ENCODE results near the gene PHACTR3.
"Not testable (repeated sequence)": the region's sequence is repeated elsewhere in the genome, so short reads cannot be mapped to it uniquely, and the experiment has no call there.

Gene PHACTR3

DNA sequence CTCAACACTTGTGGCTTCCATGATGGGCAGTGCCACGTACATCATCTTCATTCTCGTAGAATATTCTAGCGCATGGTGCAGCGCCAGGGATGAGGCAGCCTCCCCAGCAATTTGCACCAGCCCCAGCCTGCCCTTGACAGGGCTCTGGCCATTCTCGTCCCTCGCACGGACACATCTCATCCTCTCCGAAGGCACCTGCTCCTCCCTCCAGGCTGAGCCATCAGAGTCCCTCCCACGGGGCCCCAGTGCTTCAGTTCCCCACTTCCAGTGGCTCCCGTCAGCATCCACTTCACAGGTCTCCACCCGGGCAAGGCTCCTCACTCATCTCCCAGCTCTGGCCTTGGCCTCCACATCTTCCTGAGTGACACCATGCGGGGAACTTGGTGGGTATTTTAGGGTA lies 13.3 kb upstream of the PHACTR3 start:
- DNase-seq, result no peak

DNA sequence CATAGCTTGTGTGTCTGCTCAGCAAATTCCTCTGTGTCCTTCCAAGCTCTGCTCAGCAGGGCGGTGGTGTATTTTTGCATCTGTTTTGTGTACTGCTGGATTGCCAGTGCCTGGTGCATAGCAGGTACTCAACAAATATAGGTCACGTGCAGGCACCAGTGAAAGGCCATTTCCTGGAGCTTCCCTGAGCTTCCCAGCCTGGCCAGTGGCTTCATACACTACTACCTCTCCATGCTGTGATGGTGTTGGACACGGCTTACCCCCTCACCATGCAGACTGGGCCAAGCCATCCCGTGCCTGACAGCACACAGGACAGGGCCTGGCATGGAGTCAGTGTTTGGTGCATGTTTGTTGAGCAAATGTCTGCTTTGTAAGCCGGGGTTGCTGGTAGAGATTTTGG lies 7.7 kb upstream of the PHACTR3 start:
- no peak for DNase-seq

DNA sequence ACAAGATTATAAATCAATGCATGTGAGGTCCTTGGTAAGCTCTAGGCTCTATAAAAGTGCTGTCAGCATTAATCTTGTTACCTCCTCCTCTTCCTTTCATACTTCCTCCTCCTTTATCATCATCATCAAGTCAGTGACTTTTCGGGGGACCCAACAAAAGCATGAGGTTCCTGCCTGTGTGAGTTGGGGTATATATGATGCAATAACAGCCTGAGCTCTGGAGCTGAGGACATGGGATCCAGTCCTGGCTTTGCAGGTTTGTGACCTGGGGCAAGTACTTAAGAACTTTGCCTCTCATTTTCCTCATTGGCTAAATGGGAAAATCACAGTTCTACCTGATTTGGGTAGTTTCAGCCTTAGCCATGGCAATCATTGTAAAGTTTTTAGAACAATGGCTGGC lies 7.1 kb upstream of the PHACTR3 start:
- DNase-seq, result no peak

DNA sequence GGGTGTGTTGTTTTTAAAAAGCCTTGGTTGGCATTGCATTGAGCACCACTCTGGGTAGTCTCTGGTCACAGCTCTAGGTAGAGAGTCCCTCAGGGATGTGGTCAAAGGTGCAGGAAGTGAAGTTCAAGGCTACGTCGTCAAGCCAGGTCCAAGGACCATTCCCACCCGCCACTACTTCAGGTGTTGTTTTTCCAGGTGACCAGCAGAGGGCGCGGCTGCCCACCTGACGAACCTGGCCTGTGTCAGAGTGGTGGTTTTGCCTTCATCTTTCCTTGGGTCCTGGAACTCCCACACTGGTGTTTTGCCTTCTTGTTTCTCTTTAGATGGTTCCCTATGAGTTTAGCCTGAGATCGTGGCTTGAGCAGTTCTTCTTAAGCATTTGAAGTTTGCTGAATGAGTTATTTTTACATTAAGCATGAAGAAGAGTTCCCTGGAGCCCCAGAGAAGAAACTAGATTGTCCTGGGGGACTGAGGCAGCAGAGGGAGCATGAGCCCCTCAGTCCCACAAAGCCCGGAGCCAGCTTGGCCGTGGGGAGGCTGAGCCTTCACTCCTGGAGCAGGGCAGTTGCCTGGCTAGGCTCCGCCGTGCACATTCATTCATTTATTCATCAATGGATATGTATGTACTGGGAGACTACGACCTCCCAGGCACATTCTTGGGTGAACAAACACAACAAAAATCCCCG lies 5.6 kb upstream of the PHACTR3 start:
- DNase-seq, result peak; percentile 51

DNA sequence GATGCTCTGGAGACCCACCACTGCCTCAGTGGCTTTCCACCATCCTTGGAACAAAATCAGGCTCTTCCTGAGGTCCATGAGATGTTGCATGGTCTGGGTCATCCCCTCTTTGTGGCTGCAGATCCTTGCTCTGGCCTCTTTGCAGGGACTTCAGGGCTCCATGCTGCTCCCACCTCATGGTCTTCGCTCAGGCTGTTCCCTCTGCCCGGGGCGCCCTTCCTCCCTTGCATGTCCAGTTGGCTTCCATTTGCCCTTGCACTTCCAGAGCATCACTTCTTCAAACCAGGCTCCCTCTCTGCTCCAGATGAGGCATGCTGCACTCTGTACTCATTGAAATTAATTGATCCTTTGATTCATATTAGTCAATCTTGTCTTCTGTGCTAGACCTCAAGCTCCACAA lies 4.4 kb upstream of the PHACTR3 start:
- no peak for DNase-seq

DNA sequence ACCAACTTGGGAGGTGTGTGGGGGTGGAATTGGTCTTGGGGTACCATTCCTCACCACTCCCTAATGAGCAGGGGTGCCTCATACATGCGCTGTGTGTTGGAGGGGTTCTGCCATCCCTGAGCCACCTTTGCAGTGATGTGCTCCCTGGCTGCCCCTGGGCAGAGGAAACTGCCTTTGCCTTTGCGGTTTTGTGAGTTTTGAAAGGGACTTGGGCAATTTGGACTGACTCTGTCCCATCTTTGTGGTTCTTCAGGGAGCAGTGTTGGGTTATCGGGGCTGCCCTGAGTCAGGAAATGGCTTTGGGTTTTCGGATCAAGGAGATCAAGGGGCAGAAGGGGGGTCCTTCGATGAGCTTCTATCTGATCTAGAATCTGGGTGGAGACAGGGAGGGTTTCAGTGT lies 3.9 kb upstream of the PHACTR3 start:
- no peak for DNase-seq

DNA sequence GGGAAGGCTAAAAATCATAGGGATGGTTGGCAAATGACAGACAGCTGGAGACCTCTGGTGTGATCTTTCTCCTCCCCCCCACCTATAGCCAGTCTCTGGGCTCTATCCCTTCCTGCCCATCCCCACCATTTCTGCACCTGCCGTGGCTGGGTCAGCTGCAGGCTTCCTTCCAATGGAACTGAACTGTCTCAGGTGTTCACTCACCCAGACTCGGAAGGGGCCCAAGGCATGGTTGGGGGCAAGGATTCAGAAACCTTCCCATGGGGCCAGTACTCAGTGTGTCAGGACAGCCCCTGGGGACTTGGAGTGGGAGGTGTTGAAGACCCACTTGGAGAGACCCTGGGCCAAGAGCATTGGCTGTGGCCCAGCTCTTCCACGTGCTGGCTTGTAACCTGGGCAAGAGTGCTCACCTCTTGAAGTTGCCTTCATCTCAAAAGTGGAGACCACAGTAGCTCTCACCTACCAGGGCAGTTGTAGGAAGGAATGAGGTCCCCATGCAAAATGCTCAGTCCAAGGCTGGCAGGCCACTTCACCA lies 1.7 kb upstream of the PHACTR3 start:
- DNase-seq, result no peak

DNA sequence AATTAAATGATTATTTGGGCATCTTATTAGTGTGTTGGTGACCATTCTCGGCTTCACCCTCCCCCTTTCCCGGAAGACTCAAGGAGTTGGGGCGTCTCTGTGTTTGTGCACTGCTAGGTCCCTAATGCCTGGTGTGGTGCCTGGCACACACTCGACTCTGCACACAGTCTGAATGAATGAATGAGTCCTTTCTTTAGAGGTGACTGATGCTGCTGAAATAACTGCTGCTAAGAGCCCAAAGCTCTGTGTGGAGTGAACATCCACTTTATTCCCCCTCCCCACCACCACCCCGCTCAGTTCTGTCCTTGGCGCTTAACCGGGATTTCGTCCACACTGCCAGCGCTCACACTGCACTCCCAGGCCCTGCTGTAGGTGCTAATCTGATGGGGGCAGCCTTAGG lies 1.2 kb upstream of the PHACTR3 start:
- no peak for DNase-seq

DNA sequence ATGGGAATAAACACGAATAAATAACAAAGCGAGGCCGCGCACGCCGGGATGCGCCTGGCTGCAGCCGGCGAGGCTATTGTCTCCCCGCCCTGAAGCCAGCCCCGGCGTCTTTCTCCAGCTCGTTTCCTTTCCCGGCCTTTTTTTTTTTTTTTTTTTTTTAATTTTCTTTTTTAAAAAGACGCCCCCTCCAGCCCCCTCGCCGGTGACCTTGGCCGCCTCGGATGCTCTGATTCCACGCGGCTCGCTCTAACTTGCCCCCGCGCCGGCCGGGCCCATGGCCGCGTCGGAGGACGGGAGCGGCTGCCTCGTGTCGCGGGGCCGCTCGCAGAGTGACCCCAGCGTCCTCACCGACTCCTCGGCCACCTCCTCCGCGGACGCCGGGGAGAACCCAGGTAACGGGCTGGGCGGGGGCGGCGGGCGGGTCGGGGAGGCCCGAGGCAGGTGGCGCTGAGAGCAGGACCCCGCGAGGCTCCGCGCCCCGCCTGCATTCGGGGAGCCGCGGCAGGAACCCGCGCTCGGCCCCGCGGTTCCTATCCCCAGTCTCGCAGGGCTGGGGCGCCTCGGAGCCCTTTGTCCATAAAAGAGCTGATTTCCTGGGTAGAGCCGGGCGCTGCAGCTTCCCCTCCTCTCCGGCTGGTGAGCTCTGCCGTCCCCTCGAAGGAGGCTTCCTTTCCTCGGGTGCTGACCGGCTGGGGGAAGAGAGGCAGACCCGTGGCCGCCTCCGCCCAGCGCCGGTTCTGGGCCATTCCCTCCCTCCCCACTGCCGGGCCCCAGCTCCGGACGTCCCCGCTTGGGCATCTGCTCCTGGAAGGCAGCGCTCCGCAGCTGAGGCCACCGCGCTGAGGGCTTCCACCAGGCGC lies 631 bp downstream of the PHACTR3 start:
- DNase-seq, result peak; percentile 8

DNA sequence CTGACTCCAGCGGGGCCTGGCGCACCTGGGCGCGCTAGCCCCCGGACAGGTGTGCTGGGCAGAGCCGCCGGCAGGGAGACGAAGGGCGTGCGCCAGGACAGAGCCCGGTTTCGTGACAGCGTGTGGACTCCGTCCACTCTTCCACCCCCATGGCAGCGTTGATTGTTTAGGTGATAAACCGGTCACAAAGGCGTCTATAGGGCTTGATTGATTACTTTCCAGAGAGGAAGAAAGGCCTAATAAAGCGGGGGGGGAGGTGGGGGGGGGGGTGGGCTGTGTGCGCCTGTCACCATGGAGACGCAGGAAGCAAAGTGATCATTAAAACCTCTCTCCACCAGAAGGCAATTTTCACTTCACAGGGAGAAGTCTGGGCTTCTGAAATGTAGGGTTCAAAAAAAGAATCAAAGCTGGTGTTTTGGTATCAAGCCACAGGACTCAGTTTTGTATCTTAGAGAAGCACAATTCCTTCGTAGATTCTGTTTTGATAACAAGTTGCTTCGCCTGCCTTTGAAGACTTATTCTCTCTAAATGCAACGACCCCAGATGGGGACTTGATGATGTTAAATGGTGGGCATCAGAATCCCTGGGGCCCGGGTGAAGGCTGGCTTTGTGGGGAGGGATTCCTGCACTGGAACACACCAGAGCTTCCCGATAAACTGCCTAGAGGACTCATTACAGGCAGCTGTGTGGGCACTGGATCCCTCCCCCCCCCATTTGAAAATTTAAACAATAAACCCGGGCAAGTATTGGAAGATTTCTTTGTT lies 1.4 kb downstream of the PHACTR3 start:
- no peak for DNase-seq

DNA sequence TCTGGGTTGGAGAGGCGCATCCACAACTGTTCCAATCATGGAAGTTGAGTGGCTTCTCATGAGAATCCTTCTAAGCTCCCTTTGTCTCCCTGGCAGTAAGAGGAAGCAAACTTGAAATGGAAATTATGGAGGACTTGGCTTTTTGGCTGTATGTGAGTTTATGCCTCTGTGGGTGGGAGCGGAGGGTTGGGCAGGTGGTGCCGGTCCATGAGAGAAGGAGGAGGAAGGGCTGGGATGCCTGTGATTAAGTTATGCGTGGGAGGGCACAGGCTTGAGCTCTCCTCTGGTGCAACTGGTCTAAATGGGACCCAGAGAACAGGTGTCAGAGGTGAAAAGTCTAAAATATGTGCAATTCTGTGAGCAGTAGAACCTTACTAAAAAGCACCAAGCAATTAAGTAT lies 2.2 kb downstream of the PHACTR3 start:
- DNase-seq, result no peak

DNA sequence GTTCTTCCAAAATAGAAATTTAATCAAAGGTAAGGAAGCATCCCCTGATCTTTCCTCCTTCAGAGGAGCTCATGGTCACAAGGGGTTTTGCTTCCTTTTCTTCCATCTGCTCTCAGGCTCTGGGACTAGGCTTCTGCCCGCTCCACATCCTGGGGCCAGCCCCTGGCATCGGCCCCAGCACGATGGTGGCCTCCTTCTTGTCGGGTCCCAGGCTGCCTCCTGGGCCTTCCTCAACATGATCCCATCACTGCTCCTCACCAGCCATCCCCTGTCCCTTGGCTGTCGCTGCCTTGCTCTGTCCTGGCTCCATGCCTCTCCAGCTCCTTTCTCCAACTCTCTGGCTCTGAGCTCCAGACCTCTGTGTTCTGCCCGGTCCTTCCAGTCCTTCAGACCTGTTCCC lies 4.1 kb downstream of the PHACTR3 start:
- DNase-seq, result no peak

DNA sequence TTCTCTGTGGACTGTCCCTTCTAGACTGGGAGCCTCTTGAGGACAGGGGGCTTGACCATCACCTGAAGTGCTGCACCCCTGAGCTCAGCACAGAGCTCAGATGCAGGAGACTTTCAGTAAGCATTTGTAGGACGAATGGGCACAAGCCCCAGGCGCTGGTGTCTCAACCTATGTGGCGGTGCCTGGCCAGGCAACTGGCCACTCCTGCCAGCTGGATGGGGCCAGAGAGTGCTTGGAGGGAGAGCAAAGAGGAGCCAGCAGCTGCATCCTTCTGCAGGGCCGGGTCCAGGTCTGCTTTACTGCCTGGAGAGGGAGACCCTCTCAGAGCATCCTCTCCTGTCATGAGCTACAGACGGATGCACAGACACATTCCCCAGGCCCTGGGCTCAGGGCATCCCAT lies 4.5 kb downstream of the PHACTR3 start:
- no peak for DNase-seq

DNA sequence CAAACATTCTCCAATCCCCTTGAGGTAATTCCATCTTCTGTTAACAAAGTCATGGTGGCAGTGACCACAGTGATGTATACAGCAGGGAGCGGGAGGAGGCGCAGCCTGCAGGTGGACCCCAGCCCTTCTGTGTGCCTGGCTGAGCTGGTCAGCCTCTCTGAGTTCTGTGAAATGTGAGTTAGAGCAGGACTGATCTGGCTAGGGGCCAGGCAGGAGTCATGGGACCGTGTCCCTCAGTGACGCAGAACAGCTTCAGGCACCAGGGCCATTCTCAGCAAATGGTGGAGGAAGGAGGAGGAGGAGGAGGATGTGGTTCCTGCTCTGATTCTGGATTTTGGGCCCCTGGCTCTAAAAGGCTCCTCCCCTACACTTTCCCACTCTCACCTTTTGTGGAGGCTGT lies 6.9 kb downstream of the PHACTR3 start:
- DNase-seq, result no peak

DNA sequence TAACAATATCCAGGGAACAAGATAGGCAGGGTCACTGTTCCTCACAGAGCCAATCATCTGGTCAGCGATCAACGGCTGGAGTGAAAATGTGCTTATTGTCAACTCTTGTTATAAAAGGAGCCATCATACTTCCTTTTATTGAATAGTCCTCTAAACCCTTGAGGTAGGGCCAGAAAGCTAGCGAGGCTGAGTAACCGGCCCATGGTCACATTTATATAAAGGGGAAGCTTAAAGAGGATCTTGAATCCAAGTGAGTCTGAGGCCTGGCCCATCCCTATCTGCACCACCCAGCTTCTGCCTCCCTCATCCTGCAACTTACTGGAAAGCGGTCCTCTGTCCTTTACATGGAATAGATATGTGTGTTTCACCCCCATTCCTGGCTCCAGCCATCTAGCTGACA lies 9.5 kb downstream of the PHACTR3 start:
- no peak for DNase-seq

DNA sequence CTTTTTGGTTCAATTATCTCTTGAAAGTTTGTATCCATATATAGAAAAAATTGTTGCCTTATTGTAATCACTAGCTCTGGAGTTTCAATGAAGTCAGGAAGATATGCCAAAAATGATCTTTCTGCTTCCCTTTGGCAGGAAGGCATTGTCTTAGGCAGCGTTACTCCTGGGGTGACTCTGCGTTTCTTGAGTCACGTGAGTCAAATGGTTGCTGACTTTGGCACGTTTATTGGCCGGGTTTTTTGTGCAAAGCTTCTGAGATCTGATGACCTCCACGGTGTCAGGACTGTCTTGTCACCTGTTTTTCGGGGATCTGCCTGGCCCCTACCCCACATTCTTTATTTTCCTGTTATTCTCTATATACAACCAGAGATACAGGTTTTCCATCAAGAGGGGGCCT lies 10.4 kb downstream of the PHACTR3 start:
- no peak for DNase-seq

DNA sequence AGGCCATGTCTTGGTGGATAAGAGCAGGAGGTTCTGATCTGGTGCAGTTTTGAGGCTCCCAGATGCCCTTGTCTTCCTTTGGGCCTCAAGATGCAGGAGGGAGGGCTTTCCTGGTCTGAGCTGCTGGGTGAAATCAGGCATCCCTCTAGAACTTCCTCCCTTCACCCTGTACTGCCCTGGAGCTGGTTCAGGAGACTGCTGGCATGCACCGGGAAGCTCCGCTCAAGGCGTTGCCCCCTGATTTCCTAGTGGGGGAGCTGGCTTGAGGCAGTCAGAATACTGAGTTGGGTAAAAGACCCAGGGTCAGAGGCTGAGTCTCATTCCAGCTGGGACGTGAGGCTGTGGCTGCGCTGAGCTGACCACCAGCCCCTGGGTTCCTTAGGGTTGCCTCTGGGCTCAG lies 12.0 kb downstream of the PHACTR3 start:
- no peak for DNase-seq

DNA sequence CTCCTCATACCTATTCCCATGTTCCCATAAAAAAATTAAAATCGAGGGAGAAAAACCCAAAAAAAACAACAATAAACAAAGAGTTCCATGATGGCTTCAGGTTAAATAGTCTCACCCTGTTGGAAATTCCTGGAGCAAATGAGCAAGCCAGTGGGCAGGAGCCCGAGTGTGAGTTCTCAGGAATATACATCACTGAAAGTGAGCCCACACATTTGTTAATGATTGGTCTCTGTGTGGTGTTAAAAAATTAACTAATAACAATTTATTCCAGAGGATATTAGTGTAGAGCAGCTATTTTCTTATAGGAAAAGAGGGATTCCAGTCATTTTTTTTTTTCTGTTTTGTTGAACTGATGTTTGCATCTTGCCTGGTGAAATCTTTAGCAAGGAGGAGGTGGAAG lies 12.9 kb downstream of the PHACTR3 start:
- DNase-seq, result no peak

DNA sequence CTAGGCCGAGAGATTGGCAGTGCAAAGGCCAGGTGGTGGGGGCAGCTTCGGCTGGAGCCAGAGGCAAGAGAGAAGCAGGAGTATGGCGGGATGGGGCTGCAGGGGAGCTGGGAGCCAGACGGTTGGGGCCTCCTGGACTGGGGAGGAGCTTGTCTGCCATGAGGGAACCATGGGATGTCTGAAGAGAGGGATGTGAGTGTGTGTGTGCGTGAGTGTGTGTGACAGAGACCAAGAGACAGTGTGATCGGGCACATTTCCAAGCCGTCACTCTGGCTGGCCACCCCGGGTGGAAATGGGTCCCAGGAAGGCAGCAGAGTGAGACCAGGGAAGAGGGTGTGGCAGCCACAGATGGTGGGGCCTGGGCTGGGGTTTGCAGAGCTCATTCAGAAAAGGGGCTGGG lies 13.8 kb downstream of the PHACTR3 start:
- DNase-seq, result no peak

DNA sequence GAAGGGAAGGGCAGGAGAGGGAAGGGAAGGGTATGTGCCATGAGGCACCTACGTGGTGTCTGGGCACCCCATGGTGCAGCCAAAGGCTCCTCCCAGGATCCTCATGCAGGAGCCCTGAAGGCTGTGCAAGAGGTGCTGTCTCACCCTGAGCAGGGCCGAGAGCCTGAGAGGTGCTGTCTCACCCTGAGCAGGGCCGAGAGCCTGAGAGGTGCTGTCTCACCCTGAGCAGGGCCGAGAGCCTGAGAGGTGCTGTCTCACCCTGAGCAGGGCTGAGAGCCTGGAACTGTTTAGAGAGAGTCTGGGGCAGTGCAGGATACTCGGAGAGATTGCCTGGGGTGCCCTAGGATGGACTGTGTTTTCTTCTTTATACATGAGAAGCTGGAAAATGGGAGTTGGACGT lies 14.2 kb downstream of the PHACTR3 start:
- not testable (repeated sequence) for DNase-seq

DNA sequence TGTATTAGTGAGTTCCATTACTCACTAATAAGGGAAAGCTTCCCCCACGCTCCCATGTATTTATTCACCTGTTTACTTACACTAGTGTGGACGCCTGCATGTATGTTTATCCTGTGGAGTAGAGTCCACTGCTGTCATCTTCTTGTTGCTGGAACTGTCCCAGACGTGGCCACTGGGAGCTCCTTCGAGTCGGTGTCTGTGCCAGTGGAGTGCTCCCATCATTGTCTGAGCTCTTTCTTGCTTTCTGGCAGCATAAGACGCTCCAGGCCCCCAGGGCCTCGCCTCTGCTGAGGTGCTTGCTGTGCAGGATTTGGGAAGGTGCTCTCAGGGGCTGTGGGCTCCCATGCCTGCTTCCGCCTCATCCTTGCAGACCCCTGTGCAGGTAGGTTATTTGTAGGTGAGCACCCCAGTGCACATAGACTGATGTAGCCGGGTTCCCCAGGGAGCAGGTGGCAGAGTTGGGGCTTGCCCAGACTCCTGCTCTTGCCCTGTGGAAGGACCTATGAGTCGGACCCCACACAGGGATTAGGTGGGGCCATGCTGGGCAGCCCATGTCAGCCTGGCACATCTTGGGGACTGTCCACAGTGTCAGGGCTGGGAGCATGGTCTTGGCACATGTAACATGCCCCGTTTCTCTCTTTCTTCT lies 16.6 kb downstream of the PHACTR3 start:
- DNase-seq, result no peak

DNA sequence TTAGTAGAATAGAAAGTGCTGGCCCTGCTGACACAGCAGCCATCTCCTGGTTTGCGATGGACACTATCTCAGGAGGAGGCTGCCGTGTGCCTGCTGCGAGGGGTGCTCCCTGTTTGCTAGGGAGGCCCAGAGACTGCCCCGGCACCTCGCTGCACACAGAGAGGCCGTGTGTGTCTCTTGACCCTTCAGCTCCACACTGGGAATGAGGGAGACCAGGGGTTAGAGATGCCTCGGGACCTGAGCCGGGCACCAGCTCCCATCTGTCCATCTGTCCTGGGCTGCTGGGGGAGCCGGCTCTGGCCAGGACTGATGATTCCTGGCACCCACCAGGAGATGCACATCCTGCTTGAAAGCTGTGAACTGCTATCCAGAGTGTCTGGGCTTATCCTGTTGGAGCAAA lies 18.2 kb downstream of the PHACTR3 start:
- no peak for DNase-seq

DNA sequence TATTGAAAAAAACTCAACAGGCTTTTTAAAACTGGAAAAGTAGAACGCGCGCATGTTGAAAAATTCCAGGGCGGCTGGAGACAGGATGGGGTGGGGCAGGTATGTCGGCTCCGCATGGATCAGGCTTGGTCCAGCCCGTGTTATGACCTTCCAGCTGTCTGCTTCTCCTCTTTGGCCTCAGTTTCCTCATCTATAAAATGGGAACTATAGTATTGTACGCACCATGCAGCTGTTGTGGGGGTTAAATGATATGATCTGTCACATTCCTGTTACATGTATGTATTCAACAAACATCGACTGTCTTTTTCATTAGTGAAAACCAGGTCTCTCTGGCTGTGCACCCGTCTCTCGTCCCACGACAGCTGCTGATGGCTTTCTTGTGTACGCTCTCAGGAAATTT lies 18.8 kb downstream of the PHACTR3 start:
- no peak for DNase-seq
